Hepatocyte (in vitro differentiated cells): Measurements from ENCODE around the gene NBAS. TPM values are rescaled to one million over a fixed set of nuclear protein-coding genes. Genes with fewer than 3 reads are reported as not detected.

ENCODE experiments used
- DNase-seq: peaks from one replicate; pipeline ENCODE4 v3.0.0-alpha.2; 2016; ENCODE audit warnings: low spot score
- H2AFZ ChIP-seq: fragments of 200-600 bp; sonication (generic); 2 replicates; pipeline ENCODE4 v1.6.0; 2016; ENCODE audit warnings: antibody characterized with exemption, mild to moderate bottlenecking
- H3K27ac ChIP-seq: fragments of 200-600 bp; sonication (generic); 2 replicates; pipeline ENCODE4 v1.5.1; 2016; ENCODE audit warnings: mild to moderate bottlenecking
- H3K27me3 ChIP-seq: fragments of 200-600 bp; sonication (generic); 2 replicates; pipeline ENCODE4 v1.6.1; 2016
- H3K36me3 ChIP-seq: fragments of 200-600 bp; sonication (generic); replicated peaks from 2 replicates; pipeline ENCODE4 v1.5.1; 2016; ENCODE audit warnings: low read depth; ENCODE audit not compliant: insufficient read depth
- H3K4me1 ChIP-seq: fragments of 200-600 bp; sonication (generic); 2 replicates; pipeline ENCODE4 v1.5.1; 2016; ENCODE audit warnings: mild to moderate bottlenecking, moderate library complexity; ENCODE audit not compliant: insufficient read depth
- H3K4me2 ChIP-seq: fragments of 200-600 bp; sonication (generic); 2 replicates; pipeline ENCODE4 v1.6.0; 2016
- H3K4me3 ChIP-seq: fragments of 200-600 bp; sonication (generic); 2 replicates; pipeline ENCODE4 v1.5.1; 2016; ENCODE audit warnings: mild to moderate bottlenecking
- H3K79me2 ChIP-seq: fragments of 200-600 bp; sonication (generic); 2 replicates; pipeline ENCODE4 v1.6.0; 2017; ENCODE audit warnings: mild to moderate bottlenecking
- H3K9me2 ChIP-seq: fragments of 200-600 bp; sonication (generic); replicated peaks from 2 replicates; pipeline ENCODE4 v1.6.0; 2017; ENCODE audit warnings: mild to moderate bottlenecking; ENCODE audit not compliant: insufficient read depth
- H3K9me3 ChIP-seq: fragments of 200-600 bp; sonication (generic); 2 replicates; pipeline ENCODE4 v1.5.1; 2016; ENCODE audit warnings: low read depth, mild to moderate bottlenecking
- H4K20me1 ChIP-seq: fragments of 200-600 bp; sonication (generic); 2 replicates; pipeline ENCODE4 v1.6.0; 2016; ENCODE audit warnings: mild to moderate bottlenecking; ENCODE audit not compliant: insufficient read depth, poor library complexity, severe bottlenecking
- CTCF ChIP-seq: fragments of 200-600 bp; sonication (generic); IDR thresholded peaks from 2 replicates; pipeline ENCODE4 v1.5.1; 2016; ENCODE audit warnings: antibody characterized with exemption, mild to moderate bottlenecking; ENCODE audit not compliant: poor library complexity
- EZH2 ChIP-seq: fragments of 200-600 bp; sonication (generic); IDR thresholded peaks from 2 replicates; pipeline ENCODE4 v1.6.1; 2016; ENCODE audit warnings: antibody characterized with exemption, mild to moderate bottlenecking, borderline replicate concordance
- EZH2phosphoT487 ChIP-seq: fragments of 200-600 bp; sonication (generic); IDR thresholded peaks from one replicate; pipeline ENCODE4 v1.6.1; 2018; ENCODE audit warnings: antibody characterized with exemption, mild to moderate bottlenecking, low read depth, moderate library complexity; ENCODE audit not compliant: unreplicated experiment, severe bottlenecking
- WGBS: methylation state at CpG from one replicate; pipeline ENCODE4 v1.1.6; 2016; ENCODE audit warnings: low lambda C conversion rate; ENCODE audit errors: missing lambda C conversion rate; 5-methylcytosine and 5-hydroxymethylcytosine counted together
- polyA plus RNA-seq: library from polyadenylated mRNA; unstranded; fragments of >200 nt; fragmentation: Nextera tagmentation; extraction: Ambion mirVana; gene quantifications from 2 replicates; pipeline ENCODE4 v1.2.1, GENCODE V29; 2016
- total RNA-seq: library from RNA; depleted of rRNA; stranded (reverse); fragments of >200 nt; gene quantifications from 2 replicates; pipeline ENCODE4 v1.2.3, GENCODE V29; 2014

NBAS gene
- total and polyA plus RNA-seq, 2 experiments from 2014 or later, result 20.8 to 47.2 TPM

GRCh38 chr2:15603948-15604347 is 42.8 kb upstream of the NBAS start:
- no peak for DNase-seq
- H3K27ac ChIP-seq, result no peak overlapping the region
- no peak overlapping the region for H2AFZ ChIP-seq
- H3K36me3 ChIP-seq, result peaks cover 5% of the 10 kb centered on the region
- WGBS, result 99% methylated on average over 2 of the region's 2 CpGs
- H3K27me3 ChIP-seq, result no peaks in the 10 kb centered on the region
- H3K4me3 ChIP-seq, result no peak overlapping the region
- H3K79me2 ChIP-seq, result no peaks in the 10 kb centered on the region
- TF ChIP-seq EZH2, result no peak
- no peak for TF ChIP-seq CTCF
- no peak for TF ChIP-seq EZH2phosphoT487
- H3K4me1 ChIP-seq, result no peaks in the 10 kb centered on the region
- no peaks in the 10 kb centered on the region for H3K9me3 ChIP-seq
- H4K20me1 ChIP-seq, result no peaks in the 10 kb centered on the region
- no peaks in the 10 kb centered on the region for H3K9me2 ChIP-seq
- H3K4me2 ChIP-seq, result no peak overlapping the region

- no peaks in the 10 kb centered on the region for H3K27me3 ChIP-seq
- H4K20me1 ChIP-seq, result no peaks in the 10 kb centered on the region
- H3K27ac ChIP-seq, result no peak overlapping the region
- H3K79me2 ChIP-seq, result no peaks in the 10 kb centered on the region
- no peak overlapping the region for H3K4me2 ChIP-seq
- H3K4me3 ChIP-seq, result no peak overlapping the region
- H3K9me3 ChIP-seq, result no peaks in the 10 kb centered on the region
- peaks cover 5% of the 10 kb centered on the region for H3K36me3 ChIP-seq
- no peak for DNase-seq
- 95% methylated on average over 3 of the region's 3 CpGs for WGBS
- no peak for TF ChIP-seq EZH2
- TF ChIP-seq CTCF, result no peak
- TF ChIP-seq EZH2phosphoT487, result no peak
- H3K9me2 ChIP-seq, result no peaks in the 10 kb centered on the region
- no peak overlapping the region for H2AFZ ChIP-seq
- no peaks in the 10 kb centered on the region for H3K4me1 ChIP-seq
Measured at GRCh38 chr2:15603044-15603765, 42.1 kb upstream of the NBAS start.

GRCh38 chr2:15602393-15602792 is 41.3 kb upstream of the NBAS start:
- Histone ChIP-seq H4K20me1 (no peaks in the 10 kb centered on the region), H3K36me3 (peaks cover 5% of the 10 kb centered on the region), H3K27me3 (no peaks in the 10 kb centered on the region), H3K4me3 (no peak overlapping the region), H3K79me2 (no peaks in the 10 kb centered on the region), H3K4me2 (no peak overlapping the region), H3K9me3 (no peaks in the 10 kb centered on the region), H2AFZ (no peak overlapping the region), H3K9me2 (no peaks in the 10 kb centered on the region), H3K4me1 (no peaks in the 10 kb centered on the region), H3K27ac (no peak overlapping the region)
- TF ChIP-seq EZH2phosphoT487, result no peak
- no peak for TF ChIP-seq EZH2
- TF ChIP-seq CTCF, result no peak
- WGBS, result 98% methylated on average over 8 of the region's 8 CpGs
- no peak for DNase-seq
